Left lung (tissue), 10 donors: ENCODE measurements around the gene BAZ1A. TPM values are rescaled to one million over a fixed set of nuclear protein-coding genes. Genes with fewer than 3 reads are reported as not detected.
A peak's percentile ranks its signal among the peaks of the same experiment; 100 is the strongest.

Experiments
- ATAC-seq: fragments of 200-7000 bp; cut with Tn5 transposase; one replicate; pipeline ENCODE4 v1.9.1; 2020; ENCODE audit warnings: moderate library complexity
- DNase-seq, 4 donors: peaks; one replicate each; pipeline ENCODE4 v3.0.0-alpha.2; 2013 to 2020
- H3K27ac ChIP-seq, 2 donors: fragments of 200-600 bp; sonication (generic) in 1 of 2; one replicate each; pipeline versions ENCODE4 v1.5.0 to v1.8.0; 2020 to 2021
- H3K27me3 ChIP-seq, 2 donors: fragments of 200-600 bp; sonication (generic) in 1 of 2; one replicate each; pipeline versions ENCODE4 v1.5.0 to v1.8.0; 2020 to 2021
- H3K36me3 ChIP-seq, 2 donors: fragments of 200-600 bp; sonication (generic) in 1 of 2; one replicate each; pipeline versions ENCODE4 v1.5.0 to v1.8.0; 2020 to 2021
- H3K4me1 ChIP-seq, 2 donors: fragments of 200-600 bp; one replicate each; pipeline ENCODE4 v1.8.0; 2021
- H3K4me3 ChIP-seq, 2 donors: fragments of 200-600 bp; sonication (generic) in 1 of 2; one replicate each; pipeline versions ENCODE4 v1.5.0 to v1.8.0; 2020 to 2021; ENCODE audit warnings: mild to moderate bottlenecking in 1 of 2
- H3K9me3 ChIP-seq, 2 donors: fragments of 200-600 bp; sonication (generic) in 1 of 2; one replicate each; pipeline versions ENCODE4 v1.5.0 to v1.8.0; 2020 to 2021
- CTCF ChIP-seq, 2 donors: fragments of 200-600 bp; sonication (generic) in 1 of 2; IDR thresholded peaks; one replicate each; pipeline versions ENCODE4 v1.5.0 to v1.8.0; 2021; ENCODE audit warnings: antibody characterized with exemption in 2 of 2
- intact Hi-C, 2 donors: fragments of 100-400 bp; cut with DNase I; formaldehyde crosslinking; loops; one replicate each; pipeline versions ENCODE4 v1.11.2 to v1.14.2; 2022
- polyA plus RNA-seq, 6 donors: library from polyadenylated mRNA; unstranded; fragments of 120-200 nt; gene quantifications; one replicate each; pipeline ENCODE4 v1.2.1, GENCODE V29; 2013; ENCODE audit not compliant: insufficient read length in 6 of 6
- total RNA-seq, 2 donors: library from RNA; stranded (reverse); fragmentation: NEBNext Ultra II Directional; extraction: Animal tissue kit (Norgen Biotek cat#: 25700); gene quantifications; one replicate each; pipeline ENCODE4 v1.2.1, GENCODE V29; 2021
- donor health status: DM: no; HTN: yes; CAD: no.
- donor health status: DM: no; HTN: no; CAD: no.

The BAZ1A gene
- total and polyA plus RNA-seq, 8 donors = 30.4 to 50.4 (median 33.9) TPM

- no peak overlapping the region for H3K4me3 ChIP-seq
Observed at GRCh38 chr14:34857689-34858449, 17.3 kb downstream of the BAZ1A start.

DNA sequence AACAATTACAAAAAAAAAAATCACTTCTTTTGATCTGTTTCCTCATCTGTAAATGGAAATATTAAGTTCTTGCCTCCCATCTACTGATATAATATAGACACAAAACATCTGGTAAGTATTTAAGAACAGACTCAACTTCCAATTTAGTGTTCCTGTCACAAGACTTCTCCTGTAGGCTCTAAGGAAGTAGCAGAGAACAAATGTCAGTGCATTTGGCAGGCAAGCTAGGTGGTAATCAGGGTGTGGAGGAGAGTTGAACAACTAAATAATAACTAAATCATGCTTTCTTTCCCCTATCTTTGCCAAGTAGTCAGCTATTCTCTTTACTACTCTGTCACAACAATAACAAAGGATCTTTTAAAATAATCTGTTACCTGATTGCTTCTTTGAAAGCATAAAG is 22.1 kb downstream of the BAZ1A start:
- ATAC-seq (no peak), DNase-seq (no peak)
- H3K27ac ChIP-seq = no peak overlapping the region
- intact Hi-C loops = no loop called here
- no peaks in the 10 kb centered on the region for H3K27me3 ChIP-seq
- TF ChIP-seq CTCF (IDR thresholded peaks at IDR 0.05) = no peak
- H3K9me3 ChIP-seq = no peaks in the 10 kb centered on the region
- peaks cover 0 to 52% of the 10 kb centered on the region in 2 donors for H3K36me3 ChIP-seq
- H3K4me1 ChIP-seq = peaks cover 0 to 26% of the 10 kb centered on the region in 2 donors
- no peak overlapping the region for H3K4me3 ChIP-seq

More at GRCh38 chr14:34857689-34858449, 17.3 kb downstream of the BAZ1A start:
- no peak for DNase-seq
- H3K4me1 ChIP-seq = peaks cover 0 to 37% of the 10 kb centered on the region in 2 donors
- TF ChIP-seq CTCF (IDR thresholded peaks at IDR 0.05) = no peak
- peak overlapping the region; percentile 71 to 77 for H3K27ac ChIP-seq
- no peaks in the 10 kb centered on the region for H3K9me3 ChIP-seq
- intact Hi-C loops = no loop called here
- no peaks in the 10 kb centered on the region for H3K27me3 ChIP-seq
- H3K36me3 ChIP-seq = peaks cover 0 to 57% of the 10 kb centered on the region in 2 donors
- ATAC-seq = peak; percentile 95

GRCh38 chr14:34851395-34851794 is 23.8 kb downstream of the BAZ1A start:
- Histone ChIP-seq H3K4me1 (peaks cover 0 to 12% of the 10 kb centered on the region in 2 donors), H3K36me3 (peaks cover 0 to 55% of the 10 kb centered on the region in 2 donors), H3K27ac (no peak overlapping the region), H3K9me3 (no peaks in the 10 kb centered on the region), H3K27me3 (no peaks in the 10 kb centered on the region), H3K4me3 (no peak overlapping the region)
- intact Hi-C loops = no loop called here
- TF ChIP-seq CTCF (IDR thresholded peaks at IDR 0.05) = no peak
- DNase-seq (no peak), ATAC-seq (no peak)

DNA sequence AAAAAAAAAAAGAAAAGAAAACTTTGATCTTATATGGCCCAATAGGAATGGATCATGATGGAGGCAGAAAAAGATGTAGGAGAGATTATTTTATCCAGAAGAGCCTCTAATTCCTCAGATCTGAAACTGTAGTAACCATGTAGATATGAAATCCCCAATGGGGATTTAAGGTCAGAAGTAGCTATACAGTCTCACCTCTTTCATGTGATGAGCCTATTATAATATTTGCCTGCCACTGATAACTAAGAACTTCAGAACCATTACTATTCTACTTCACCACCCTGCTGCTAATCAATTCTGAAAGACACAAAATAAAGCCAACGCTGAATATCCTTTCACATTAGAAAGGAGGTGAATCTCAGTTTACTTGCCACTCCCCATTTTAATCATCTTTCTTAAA is 29.3 kb downstream of the BAZ1A start:
- TF ChIP-seq CTCF (IDR thresholded peaks at IDR 0.05) = no peak
- no peak overlapping the region for H3K27ac ChIP-seq
- H3K4me1 ChIP-seq = peaks cover 6 to 32% of the 10 kb centered on the region in 2 donors
- H3K36me3 ChIP-seq = peaks cover 0 to 28% of the 10 kb centered on the region in 2 donors
- ATAC-seq (no peak), DNase-seq (no peak)
- no peaks in the 10 kb centered on the region for H3K9me3 ChIP-seq
- H3K27me3 ChIP-seq = no peaks in the 10 kb centered on the region
- intact Hi-C loops = no loop called here
- H3K4me3 ChIP-seq = no peak overlapping the region

- intact Hi-C loops = no loop called here
- H3K27me3 ChIP-seq = no peaks in the 10 kb centered on the region
- H3K4me3 ChIP-seq = no peak overlapping the region
- no peak for TF ChIP-seq CTCF (IDR thresholded peaks at IDR 0.05)
- peaks cover 0 to 16% of the 10 kb centered on the region in 2 donors for H3K36me3 ChIP-seq
- ATAC-seq (peak; percentile 74), DNase-seq (no peak)
- H3K9me3 ChIP-seq = no peaks in the 10 kb centered on the region
- H3K4me1 ChIP-seq = peaks cover 6 to 36% of the 10 kb centered on the region in 2 donors
- peak overlapping the region in 1 of 2 donors; percentile 79 for H3K27ac ChIP-seq
Observed at GRCh38 chr14:34843011-34843554, 32.1 kb downstream of the BAZ1A start.
